GM19025 (cell line): ENCODE results near the gene PRAMEF1.
"Not testable (repeated sequence)": the region's sequence is repeated elsewhere in the genome, so short reads cannot be mapped to it uniquely, and the experiment has no call there.

Experiments used
- ATAC-seq: cut with Tn5 transposase; IDR thresholded peaks from one replicate; pipeline ENCODE4 v1.9.1; 2021; ENCODE audit warnings: mild to moderate bottlenecking, low read depth, moderate library complexity; ENCODE audit not compliant: unreplicated experiment

Gene PRAMEF1

DNA sequence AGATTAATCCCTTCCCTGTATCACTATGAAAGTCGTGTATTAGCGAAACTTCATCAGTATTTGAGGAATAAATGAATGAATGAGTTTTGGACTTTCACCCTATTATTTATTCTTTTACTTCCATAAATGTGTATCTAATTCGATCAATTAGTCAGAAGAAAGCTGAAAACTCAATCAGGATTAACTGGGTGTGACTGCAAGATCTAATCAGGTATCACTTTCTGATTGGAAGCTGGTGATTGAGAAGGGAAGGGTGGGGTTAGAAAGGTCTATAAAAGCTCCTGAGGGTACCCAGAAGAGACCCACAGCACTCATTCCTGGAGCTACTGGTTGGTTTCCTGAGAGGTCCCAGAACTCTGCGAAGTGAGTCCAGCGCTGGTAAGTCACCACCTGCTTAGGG is at the start of gene PRAMEF1:
TSS of gene PRAMEF1 (plus strand) at position 301 of the 400 bp plus-strand sequence. CDS start 1,831 bp downstream, outside the sequence.
- not testable (repeated sequence) for ATAC-seq

- no peak for ATAC-seq
These were observed 49.3 kb upstream of the PRAMEF1 start for GRCh38 chr1:12741946-12742345.

- ATAC-seq = no peak
These were observed 45.8 kb upstream of the PRAMEF1 start for GRCh38 chr1:12745126-12745991.

DNA sequence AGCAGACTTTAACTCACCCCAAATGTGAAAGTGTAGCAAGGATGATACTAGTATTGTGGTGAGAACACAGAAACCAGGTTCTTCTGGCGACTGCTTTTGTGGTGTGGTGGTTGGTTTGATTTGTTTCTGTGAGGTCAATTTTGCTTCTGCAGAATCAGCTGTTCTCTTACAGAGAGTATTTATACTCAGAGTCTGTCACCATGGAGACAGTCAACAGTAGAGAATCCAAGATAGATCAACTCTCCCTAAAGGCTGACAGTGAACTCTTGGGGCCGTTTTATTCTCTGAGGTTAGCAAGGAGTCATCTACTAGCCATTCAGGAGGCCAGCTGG is 45.2 kb upstream of the PRAMEF1 start, which contains the start of gene CFAP107:
TSS of gene CFAP107 (plus strand) at position 209 of the 332 bp plus-strand sequence. CDS start 231 bp downstream, outside the sequence.
- ATAC-seq = no peak

DNA sequence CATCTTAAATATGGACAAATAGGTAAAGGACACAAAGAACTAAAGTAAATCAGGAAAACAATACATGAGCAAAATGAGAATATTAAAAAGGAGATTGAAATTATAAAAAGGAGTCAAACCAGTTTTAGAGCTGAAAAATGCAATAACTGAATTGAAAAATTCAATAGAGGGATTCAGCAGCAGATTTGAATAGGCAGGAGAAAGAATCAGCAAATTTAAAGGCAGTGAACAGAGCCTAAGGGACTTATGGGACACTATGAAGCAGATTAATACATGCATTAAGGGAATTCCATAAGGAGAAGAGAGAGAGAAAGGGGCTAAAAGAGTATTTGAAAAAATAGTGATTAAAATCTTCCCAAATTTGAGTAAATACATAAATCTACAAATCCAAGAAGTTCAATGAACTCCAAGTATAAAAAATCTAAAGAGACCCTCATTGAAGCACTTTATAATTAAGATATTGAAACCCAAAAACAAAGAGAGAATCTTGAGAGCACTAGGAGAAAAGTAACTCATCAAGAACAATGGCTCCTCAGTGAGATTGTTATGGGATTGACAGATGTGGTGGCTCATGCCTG is 42.3 kb upstream of the PRAMEF1 start:
- ATAC-seq = no peak

- no peak for ATAC-seq
These were observed 36.5 kb upstream of the PRAMEF1 start for GRCh38 chr1:12754738-12755137.

GRCh38 chr1:12756273-12756672 is 34.9 kb upstream of the PRAMEF1 start:
- ATAC-seq = no peak

DNA sequence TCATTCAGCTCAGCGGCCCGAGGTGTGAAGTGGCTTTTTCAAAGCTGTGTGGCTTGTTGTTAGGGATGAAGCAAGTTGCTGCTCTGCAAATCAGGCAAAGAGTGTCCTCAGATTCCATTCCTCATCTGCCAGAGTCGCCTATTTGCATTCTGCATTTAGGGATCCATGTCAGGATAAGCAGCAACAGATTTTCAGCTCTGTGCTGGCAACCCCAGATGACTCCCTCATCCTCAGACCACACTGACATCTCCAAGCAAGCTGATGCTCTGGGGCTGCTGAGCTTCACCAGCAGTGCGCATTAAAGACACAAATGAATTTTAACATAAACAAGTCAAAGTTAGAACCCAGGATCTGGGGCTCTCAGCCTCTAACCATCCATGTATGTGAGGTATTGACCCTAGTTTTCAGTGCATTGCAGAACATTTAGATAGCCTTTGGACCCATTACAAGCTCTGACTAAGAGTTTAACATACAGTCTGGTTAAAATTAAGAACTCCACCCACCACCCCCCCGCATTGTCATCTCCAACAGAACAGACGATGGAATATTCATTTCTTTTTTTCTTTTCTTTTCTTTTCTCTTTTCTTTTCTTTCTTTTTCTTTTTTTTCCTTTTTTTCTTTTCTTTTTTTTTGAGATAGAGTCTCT is 34.3 kb upstream of the PRAMEF1 start:
- ATAC-seq = no peak

- ATAC-seq = no peak
These were observed 33.4 kb upstream of the PRAMEF1 start for GRCh38 chr1:12757836-12758235.

DNA sequence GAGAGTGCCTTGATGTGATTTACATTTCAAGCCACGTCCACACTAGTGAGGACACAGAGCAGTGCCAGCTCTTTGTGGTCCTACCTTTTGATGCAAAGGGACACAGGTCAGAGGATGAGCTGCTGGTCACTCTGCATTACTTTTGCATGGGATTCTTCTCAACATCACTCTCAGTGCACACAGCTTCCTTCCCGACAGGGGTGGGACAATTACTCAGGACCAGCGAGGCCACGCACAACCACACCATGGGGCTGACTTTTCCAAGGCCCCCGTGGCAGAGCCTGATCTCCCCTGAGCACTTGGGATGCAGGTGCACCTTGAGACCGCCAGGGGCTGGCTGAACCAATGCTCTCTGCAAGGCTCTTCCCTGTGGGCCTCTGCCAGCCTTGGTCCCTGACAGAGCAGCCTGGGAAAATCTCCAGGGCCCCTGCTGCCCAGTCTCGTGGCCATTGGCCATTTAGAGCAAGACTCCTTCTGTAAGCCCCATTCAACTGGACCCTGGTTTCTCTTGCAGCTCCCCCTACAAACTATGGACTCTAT is 30.9 kb upstream of the PRAMEF1 start:
- ATAC-seq = no peak

DNA sequence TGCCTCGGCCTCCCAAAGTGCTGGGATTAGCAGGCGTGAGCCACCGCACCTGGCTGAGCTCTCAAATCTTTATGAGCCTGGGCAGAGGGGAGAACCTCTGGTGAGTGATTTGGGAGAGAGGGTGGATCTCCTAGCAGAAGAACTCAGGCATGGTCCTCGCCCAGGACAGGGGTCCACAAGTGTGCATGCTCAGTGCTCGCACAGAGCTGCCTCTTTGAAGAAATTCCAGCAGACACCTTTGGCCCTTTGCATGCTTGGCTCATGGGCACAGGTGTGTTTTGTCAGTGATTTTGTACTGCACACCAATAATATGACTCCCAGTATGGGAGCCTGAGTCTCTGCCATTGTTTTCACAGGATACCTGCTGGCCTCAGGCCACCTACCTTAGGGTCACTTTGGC is 29.4 kb upstream of the PRAMEF1 start:
- no peak for ATAC-seq

GRCh38 chr1:12762766-12763165 is 28.4 kb upstream of the PRAMEF1 start:
- no peak for ATAC-seq

DNA sequence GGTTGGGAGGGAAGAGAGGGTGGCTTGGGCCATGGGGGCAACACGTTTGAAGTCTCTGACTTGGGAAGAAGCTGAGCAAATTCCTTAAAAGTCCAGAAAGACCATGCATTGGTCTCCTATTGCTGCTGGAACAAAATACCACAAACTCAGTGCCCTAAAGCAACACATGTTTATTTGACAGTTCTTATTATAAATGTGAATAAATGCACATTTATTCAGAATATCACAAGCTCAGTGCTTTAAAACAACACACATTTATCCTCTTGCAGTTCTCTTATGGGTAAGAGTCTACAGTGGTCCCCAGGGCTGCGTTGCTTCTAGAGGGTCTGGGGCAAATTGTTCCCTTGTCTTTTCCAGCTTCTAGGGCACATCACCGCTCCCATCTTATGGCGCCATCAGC is 27.7 kb upstream of the PRAMEF1 start:
- ATAC-seq = no peak

DNA sequence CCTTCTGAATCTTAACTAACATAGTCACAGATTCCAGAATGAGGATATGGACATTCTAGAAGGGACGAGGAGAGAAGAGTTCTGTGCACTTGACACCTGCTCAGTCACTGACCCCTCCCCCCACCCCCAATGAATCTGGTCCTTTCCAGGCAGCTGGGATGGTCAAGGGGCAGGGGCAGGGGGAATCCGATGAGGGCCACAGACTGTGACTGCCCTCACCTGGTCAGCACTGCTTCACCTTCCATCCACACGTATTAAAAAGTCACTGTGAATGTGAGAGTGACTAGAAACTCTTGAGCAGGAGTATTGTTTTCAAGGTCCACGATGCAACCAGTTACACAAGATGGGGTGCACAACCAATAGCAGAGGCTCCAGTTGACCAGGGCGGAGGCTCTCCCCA is 27.2 kb upstream of the PRAMEF1 start:
- ATAC-seq = no peak

GRCh38 chr1:12769031-12769430 is 22.2 kb upstream of the PRAMEF1 start:
- ATAC-seq = no peak

- no peak for ATAC-seq
These were observed 21.2 kb upstream of the PRAMEF1 start for GRCh38 chr1:12769976-12770505.

DNA sequence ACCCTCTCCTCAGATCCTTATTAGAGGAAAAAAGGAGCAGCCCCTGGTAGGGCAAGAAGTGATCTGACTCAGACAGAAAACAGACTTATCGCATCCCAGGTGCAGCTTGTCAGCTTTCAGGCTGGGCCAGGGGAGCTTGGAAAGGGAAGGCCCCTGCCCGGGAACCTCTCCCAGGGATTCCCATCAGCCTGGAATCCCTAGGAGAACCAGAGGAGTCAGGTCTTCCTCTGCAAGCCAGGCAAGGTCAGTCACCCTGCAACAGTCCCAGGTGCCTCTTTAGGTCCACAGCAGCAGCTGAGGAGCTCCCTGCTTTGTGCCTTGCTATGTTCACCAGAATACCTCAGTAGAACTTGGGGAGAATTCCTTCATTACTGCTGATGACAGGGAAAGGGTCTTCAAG is 20.6 kb upstream of the PRAMEF1 start:
- no peak for ATAC-seq

DNA sequence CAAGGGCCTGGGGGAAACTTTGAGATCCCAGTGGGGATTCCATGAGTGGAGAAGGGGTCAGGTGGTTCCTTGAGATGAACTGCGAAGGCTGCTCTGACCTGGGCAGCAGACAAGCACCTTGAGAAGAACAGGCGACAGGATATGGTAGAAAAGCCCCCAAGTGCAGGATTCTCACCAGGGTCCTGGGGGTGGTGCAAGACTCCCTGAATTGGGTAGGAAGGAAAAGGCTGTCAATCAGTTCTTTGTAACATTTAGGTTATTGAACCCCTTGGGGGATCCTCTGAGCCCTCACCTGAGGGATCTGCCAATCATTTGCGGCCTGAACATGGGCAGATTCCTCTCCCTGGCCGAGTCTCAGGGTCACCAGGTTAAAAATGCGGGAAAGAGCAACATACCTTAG is 20.0 kb upstream of the PRAMEF1 start:
- no peak for ATAC-seq

DNA sequence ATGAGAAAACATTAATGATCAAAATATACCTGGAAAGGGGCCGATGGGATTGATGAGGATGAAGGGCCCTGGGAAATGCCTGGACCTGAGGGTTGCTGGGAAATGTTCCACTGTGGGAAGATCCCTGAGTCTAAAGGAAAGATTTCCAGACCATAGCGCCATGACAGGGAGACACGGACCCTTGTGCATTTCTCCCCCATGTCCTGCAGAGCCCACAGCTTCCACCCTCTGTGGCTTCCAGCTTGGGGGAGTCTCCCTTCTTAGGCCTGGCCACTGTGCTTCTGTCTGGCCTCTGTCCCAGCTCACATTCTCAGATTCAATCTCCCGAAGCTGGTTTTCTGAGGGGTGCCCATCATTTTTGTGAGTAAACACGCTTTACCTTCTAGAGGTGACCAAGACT is 18.7 kb upstream of the PRAMEF1 start:
- no peak for ATAC-seq

DNA sequence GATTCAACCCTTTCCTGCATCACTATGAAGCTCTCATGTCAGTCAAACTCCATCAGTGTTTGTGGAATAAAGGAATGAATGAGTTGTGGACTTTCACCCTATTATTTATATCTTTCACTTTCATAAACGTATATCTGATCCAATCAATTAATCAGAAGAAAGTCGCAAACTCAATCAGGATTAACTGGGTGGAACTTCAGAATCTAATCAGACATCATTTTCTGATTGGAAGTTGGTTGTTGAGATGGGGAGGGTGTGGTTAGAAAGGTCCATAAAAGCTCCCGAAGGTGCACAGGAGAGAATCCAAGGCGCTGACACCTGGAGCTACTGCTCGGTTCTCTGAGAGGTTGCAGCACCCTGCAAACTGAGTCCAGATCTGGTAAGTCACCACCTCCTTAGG is 17.8 kb upstream of the PRAMEF1 start, which contains the start of gene PRAMEF12:
TSS of gene PRAMEF12 (plus strand) at position 301 of the 400 bp plus-strand sequence. CDS start 1,130 bp downstream, outside the sequence.
- ATAC-seq = no peak

DNA sequence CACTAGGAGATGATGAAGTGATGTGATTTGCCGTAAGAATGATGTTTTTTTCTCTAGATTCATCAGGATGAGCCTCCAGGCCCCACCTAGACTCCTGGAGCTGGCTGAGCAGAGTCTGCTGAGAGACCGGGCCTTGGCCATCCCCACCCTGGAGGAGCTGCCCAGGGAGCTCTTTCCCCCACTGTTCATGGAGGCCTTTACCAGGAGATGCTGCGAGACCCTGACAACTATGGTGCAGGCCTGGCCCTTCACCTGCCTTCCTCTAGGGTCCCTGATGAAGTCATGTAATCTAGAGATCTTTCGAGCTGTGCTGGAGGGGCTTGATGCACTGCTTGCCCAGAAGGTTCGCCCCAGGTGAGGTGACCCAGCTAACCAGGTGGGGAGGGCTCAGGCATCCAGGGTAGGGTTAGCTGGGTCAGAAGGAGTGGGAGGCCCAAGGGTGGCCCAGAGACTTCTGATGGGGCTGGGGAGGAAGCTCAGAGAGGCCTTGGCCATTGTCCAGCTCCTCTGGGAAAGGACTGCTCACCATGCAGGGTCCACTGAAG is 16.3 kb upstream of the PRAMEF1 start:
- ATAC-seq = no peak
